Endothelial cell (in vitro differentiated cells): ENCODE measurements around the gene TENM4. TPM values are rescaled to one million over a fixed set of nuclear protein-coding genes. Genes with fewer than 3 reads are reported as not detected.

Experiments used
- DNase-seq: peaks from one replicate; pipeline ENCODE4 v3.0.0; 2021; ENCODE audit warnings: low spot score
- H3K27ac Mint-ChIP-seq: one replicate; pipeline ENCODE4 v1.8.0; 2021; ENCODE audit warnings: mixed read lengths, inconsistent platforms; ENCODE audit not compliant: unreplicated experiment
- H3K27me3 Mint-ChIP-seq: one replicate; pipeline ENCODE4 v1.8.0; 2021; ENCODE audit warnings: mild to moderate bottlenecking, moderate library complexity, mixed read lengths, inconsistent platforms; ENCODE audit not compliant: unreplicated experiment
- H3K36me3 Mint-ChIP-seq: one replicate; pipeline ENCODE4 v1.8.0; 2021; ENCODE audit warnings: mild to moderate bottlenecking, low read depth, mixed read lengths, inconsistent platforms; ENCODE audit not compliant: unreplicated experiment
- H3K4me1 Mint-ChIP-seq: one replicate; pipeline ENCODE4 v1.8.0; 2021; ENCODE audit warnings: mild to moderate bottlenecking, mixed read lengths, inconsistent platforms; ENCODE audit not compliant: unreplicated experiment
- H3K4me3 Mint-ChIP-seq: one replicate; pipeline ENCODE4 v1.8.0; 2021; ENCODE audit warnings: mild to moderate bottlenecking, mixed read lengths, inconsistent platforms; ENCODE audit not compliant: unreplicated experiment
- H3K9me3 Mint-ChIP-seq: one replicate; pipeline ENCODE4 v1.8.0; 2021; ENCODE audit warnings: mixed read lengths, inconsistent platforms; ENCODE audit not compliant: unreplicated experiment
- CTCF ChIP-seq: fragments of 200-600 bp; sonication (generic); IDR thresholded peaks from one replicate; pipeline ENCODE4 v1.5.0; 2021; ENCODE audit warnings: antibody characterized with exemption; ENCODE audit not compliant: unreplicated experiment
- total RNA-seq: library from RNA; stranded (reverse); fragmentation: NEBNext Ultra II Directional; extraction: Animal tissue kit (Norgen Biotek cat#: 25700); gene quantifications from one replicate; pipeline ENCODE4 v1.2.1, GENCODE V29; 2021; ENCODE audit not compliant: unreplicated experiment

The TENM4 gene
- total RNA-seq, 1 donor from 2014 or later = 1.8 TPM

- Mint-ChIP-seq H3K4me1 (no peaks in the 10 kb centered on the region), H3K36me3 (no peaks in the 10 kb centered on the region), H3K27ac (no peak overlapping the region), H3K27me3 (peaks cover 2% of the 10 kb centered on the region), H3K9me3 (no peaks in the 10 kb centered on the region), H3K4me3 (no peak overlapping the region)
- DNase-seq = no peak
- no peak for TF ChIP-seq CTCF
Observed at GRCh38 chr11:79381036-79381435, 59.8 kb downstream of the TENM4 start.

GRCh38 chr11:79377406-79377805 lies 63.4 kb downstream of the TENM4 start:
- Mint-ChIP-seq H3K36me3 (no peaks in the 10 kb centered on the region), H3K4me3 (no peak overlapping the region), H3K9me3 (no peaks in the 10 kb centered on the region), H3K27ac (no peak overlapping the region), H3K4me1 (peaks cover 5% of the 10 kb centered on the region), H3K27me3 (no peaks in the 10 kb centered on the region)
- no peak for DNase-seq
- no peak for TF ChIP-seq CTCF

GRCh38 chr11:79375818-79376550 lies 64.8 kb downstream of the TENM4 start:
- Mint-ChIP-seq H3K27ac (no peak overlapping the region), H3K4me1 (peaks cover 9% of the 10 kb centered on the region), H3K9me3 (no peaks in the 10 kb centered on the region), H3K36me3 (no peaks in the 10 kb centered on the region), H3K27me3 (no peaks in the 10 kb centered on the region), H3K4me3 (no peak overlapping the region)
- DNase-seq = no peak
- no peak for TF ChIP-seq CTCF

GRCh38 chr11:79374727-79375126 lies 66.1 kb downstream of the TENM4 start:
- DNase-seq = no peak
- Mint-ChIP-seq H3K9me3 (no peaks in the 10 kb centered on the region), H3K27ac (no peak overlapping the region), H3K4me3 (no peak overlapping the region), H3K4me1 (peaks cover 9% of the 10 kb centered on the region), H3K27me3 (no peaks in the 10 kb centered on the region), H3K36me3 (no peaks in the 10 kb centered on the region)
- TF ChIP-seq CTCF = no peak

GRCh38 chr11:79371724-79372123 lies 69.1 kb downstream of the TENM4 start:
- DNase-seq = no peak
- Mint-ChIP-seq H3K27me3 (no peaks in the 10 kb centered on the region), H3K4me3 (no peak overlapping the region), H3K4me1 (peaks cover 9% of the 10 kb centered on the region), H3K9me3 (no peaks in the 10 kb centered on the region), H3K36me3 (no peaks in the 10 kb centered on the region), H3K27ac (no peak overlapping the region)
- no peak for TF ChIP-seq CTCF
